GM12878 (cell line): ENCODE results near the gene SWSAP1. TPM values are rescaled to one million over a fixed set of nuclear protein-coding genes. Genes with fewer than 3 reads are reported as not detected.

ENCODE experiments used
- ATAC-seq: fragments of 200-7000 bp; cut with Tn5 transposase; 3 replicates; pipeline ENCODE4 v1.9.1; 2020; ENCODE audit warnings: mild to moderate bottlenecking, moderate library complexity
- BruUV-seq: library from RNA; stranded (reverse); fragments of 400-500 nt; replicated peaks from 2 replicates; lab custom pipeline; 2021; lab: Mats Ljungman, UMichigan
- CTCF ChIA-PET: fragments of 300-600 bp; sonication (Branson Sonifier 250); formaldehyde crosslinking; extraction: SDS; loops from one replicate; lab custom pipeline; 2021; ENCODE audit warnings: inconsistent platforms; lab: Yijun Ruan, JAX
- POLR2A ChIA-PET: fragments of 350-600 bp; formaldehyde crosslinking; extraction: SDS; loops from one replicate; lab custom pipeline; 2021; ENCODE audit warnings: inconsistent platforms; lab: Charles Lee
- RAD21 ChIA-PET: fragments of 300-600 bp; sonication (Branson Sonifier 250); formaldehyde crosslinking; loops from one replicate; lab custom pipeline; 2023; ENCODE audit warnings: antibody characterized with exemption; ENCODE audit not compliant: unreplicated experiment; lab: Charles Lee
- SMC1A ChIA-PET: fragments of 300-600 bp; sonication (Branson Sonifier 250); formaldehyde crosslinking; loops from one replicate; lab custom pipeline; 2023; ENCODE audit not compliant: unreplicated experiment, uncharacterized antibody; lab: Charles Lee
- DNase-seq: peaks from one replicate; pipeline ENCODE4 v3.0.0-alpha.2; 2011; ENCODE audit warnings: low read depth, low spot score
- FAIRE-seq: peaks from 3 replicates; lab custom pipeline; 2011; peaks lifted over from hg19 to GRCh38; lab: Jason Lieb, UNC
- H2AFZ ChIP-seq: 2 replicates; pipeline ENCODE4 v1.6.0; 2011; ENCODE audit warnings: low read depth, low read length, control low read depth; ENCODE audit not compliant: control insufficient read depth
- H3K27ac ChIP-seq: 2 replicates; pipeline ENCODE4 v1.5.1; 2011; ENCODE audit warnings: control low read depth; ENCODE audit not compliant: control insufficient read depth, insufficient read depth
- H3K27me3 ChIP-seq, 2 experiments: replicated peaks in 1 of 2; 2 replicates each; pipeline versions ENCODE4 v1.6.0 to v1.6.1; 2011; ENCODE audit warnings: low read length in 1 of 2; ENCODE audit not compliant: control insufficient read depth in 2 of 2, insufficient read depth in 2 of 2
- H3K36me3 ChIP-seq, 2 experiments: 2 replicates each; pipeline ENCODE4 v1.5.1; 2011; ENCODE audit warnings: low read length in 1 of 2; ENCODE audit not compliant: control insufficient read depth in 2 of 2, insufficient read depth in 2 of 2
- H3K4me1 ChIP-seq: 2 replicates; pipeline ENCODE4 v1.6.1; 2011; ENCODE audit warnings: mild to moderate bottlenecking, low read length, moderate library complexity, mixed read lengths; ENCODE audit not compliant: control insufficient read depth, insufficient read depth
- H3K4me2 ChIP-seq: 2 replicates; pipeline ENCODE4 v1.6.0; 2011; ENCODE audit warnings: control low read depth; ENCODE audit not compliant: control insufficient read depth, insufficient read depth
- H3K4me3 ChIP-seq: fragments of 200-600 bp; sonication (generic); 2 replicates; pipeline ENCODE4 v1.5.1; 2016
- H3K79me2 ChIP-seq: 2 replicates; pipeline ENCODE4 v1.6.0; 2011; ENCODE audit warnings: low read length; ENCODE audit not compliant: control insufficient read depth, insufficient read depth
- H3K9ac ChIP-seq: 2 replicates; pipeline ENCODE4 v1.8.0; 2011; ENCODE audit warnings: low read length, control low read depth, mixed read lengths; ENCODE audit not compliant: control insufficient read depth, insufficient read depth
- H3K9me3 ChIP-seq: replicated peaks from 3 replicates; pipeline ENCODE4 v1.5.1; 2011; ENCODE audit warnings: mild to moderate bottlenecking, low read length; ENCODE audit not compliant: control insufficient read depth, insufficient read depth
- H4K20me1 ChIP-seq: 2 replicates; pipeline ENCODE4 v1.6.0; 2011; ENCODE audit not compliant: control insufficient read depth, insufficient read depth
- BHLHE40 ChIP-seq, 2 experiments: fragments of 450-650 bp in 1 of 2; IDR thresholded peaks; 2 replicates each; pipeline ENCODE4 v1.6.1; 2011 to 2017; ENCODE audit warnings: low read depth in 2 of 2, borderline replicate concordance in 1 of 2, improper control_type of control experiment in 1 of 2, low read length in 1 of 2, mild to moderate bottlenecking in 1 of 2
- BMI1 ChIP-seq: fragments of 450-650 bp; IDR thresholded peaks from 2 replicates; pipeline ENCODE4 v1.6.1; 2016; ENCODE audit warnings: mild to moderate bottlenecking, moderate library complexity, borderline replicate concordance
- GABPA ChIP-seq: IDR thresholded peaks from 2 replicates; pipeline ENCODE4 v1.6.1; 2014; ENCODE audit warnings: antibody characterized with exemption, low read depth, mild to moderate bottlenecking, inconsistent platforms
- HCFC1 ChIP-seq: fragments of 150-350 bp; IDR thresholded peaks from 2 replicates; pipeline ENCODE4 v1.6.1; 2014; ENCODE audit warnings: low read length
- IKZF2 ChIP-seq, 2 experiments: fragments of 450-650 bp; IDR thresholded peaks; 2 replicates each; pipeline ENCODE4 v1.6.1; 2017; ENCODE audit warnings: mild to moderate bottlenecking in 2 of 2, moderate library complexity in 2 of 2
- MYC ChIP-seq: IDR thresholded peaks from 2 replicates; pipeline ENCODE4 v1.6.1; 2011; ENCODE audit warnings: mild to moderate bottlenecking, low read length, moderate library complexity, inconsistent platforms; ENCODE audit not compliant: insufficient read depth, insufficient replicate concordance, insufficient read length, severe bottlenecking
- NR2C2 ChIP-seq: IDR thresholded peaks from 2 replicates; pipeline ENCODE4 v1.6.1; 2011; ENCODE audit warnings: borderline replicate concordance, low read depth; ENCODE audit not compliant: control insufficient read depth, insufficient read length
- RAD51 ChIP-seq: fragments of 450-650 bp; IDR thresholded peaks from 2 replicates; pipeline ENCODE4 v1.6.1; 2016; ENCODE audit warnings: moderate library complexity, mild to moderate bottlenecking, inconsistent platforms
- SUZ12 ChIP-seq: fragments of 200-600 bp; sonication (generic); IDR thresholded peaks from one replicate; pipeline ENCODE4 v1.6.1; 2018; ENCODE audit warnings: antibody characterized with exemption, mild to moderate bottlenecking; ENCODE audit not compliant: unreplicated experiment
- TARDBP ChIP-seq: IDR thresholded peaks from 2 replicates; pipeline ENCODE4 v1.6.1; 2016; ENCODE audit warnings: borderline replicate concordance
- ZNF217 ChIP-seq: fragments of 450-650 bp; IDR thresholded peaks from 2 replicates; pipeline ENCODE4 v1.6.1; 2017; ENCODE audit warnings: antibody characterized with exemption, mild to moderate bottlenecking
- ZNF384 ChIP-seq: IDR thresholded peaks from 2 replicates; pipeline ENCODE4 v1.6.1; 2012; ENCODE audit warnings: low read depth, mild to moderate bottlenecking, low read length, improper control_type of control experiment, borderline replicate concordance
- ZNF622 ChIP-seq: fragments of 450-650 bp; IDR thresholded peaks from 2 replicates; pipeline ENCODE4 v1.6.1; 2017; ENCODE audit warnings: mild to moderate bottlenecking, inconsistent platforms
- WGBS: methylation state at CpG from one replicate; pipeline ENCODE4 v1.1.6; 2016; ENCODE audit warnings: low lambda C conversion rate; ENCODE audit not compliant: insufficient replicate concordance, insufficient coverage; ENCODE audit errors: missing lambda C conversion rate; 5-methylcytosine and 5-hydroxymethylcytosine counted together
- in situ Hi-C: fragments of 300-500 bp; cut with MboI; formaldehyde crosslinking; loops from 9 replicates; pipeline ENCODE4 v1.14.3; 2018; ENCODE audit warnings: mixed read lengths
- intact Hi-C: fragments of 100-400 bp; cut with micrococcal nuclease; formaldehyde crosslinking; loops from one replicate; pipeline ENCODE4 v1.14.2; 2022; ENCODE audit not compliant: unreplicated experiment
- polyA plus RNA-seq, 11 experiments: library from polyadenylated mRNA; depleted of rRNA in 4 of 11; unstranded in 6 of 11; stranded (reverse) in 5 of 11; fragments of >200 nt; fragmentation: Nextera tagmentation in 4 of 11; fragmentation: Illumina TruSeq in 1 of 11; extraction: Ambion mirVana in 4 of 11; extraction: Trizol in 1 of 11; gene quantifications; 1 replicate in 1 of 11; 2 replicates in 10 of 11; pipeline versions ENCODE4 v1.2.1 to v1.2.3, GENCODE V29; 2011 to 2016; ENCODE audit warnings: inconsistent platforms in 2 of 11, missing spikeins in 2 of 11, low read depth in 1 of 11
- total RNA-seq, 4 experiments: library from RNA; depleted of rRNA in 3 of 4; stranded (reverse); fragments of >200 nt in 3 of 4; fragmentation: Illumina TruSeq in 1 of 4; extraction: Trizol in 1 of 4; gene quantifications; 2 replicates each; pipeline versions ENCODE4 v1.2.1 to v1.2.3, GENCODE V29; 2013 to 2021
- TF ChIP-seq, protein P1 (sequence below): IDR thresholded peaks from 2 replicates; pipeline ENCODE4 v1.6.1; 2012; ENCODE audit warnings: low read depth, low read length, improper control_type of control experiment
- TF ChIP-seq, protein P2 (sequence below): fragments of 450-650 bp; IDR thresholded peaks from 2 replicates; pipeline ENCODE4 v1.6.1; 2017; ENCODE audit warnings: mild to moderate bottlenecking, moderate library complexity
- TF ChIP-seq, protein P3 (sequence below): IDR thresholded peaks from 2 replicates; pipeline ENCODE4 v1.6.1; 2011; ENCODE audit warnings: mild to moderate bottlenecking, low read depth, low read length, moderate library complexity; ENCODE audit not compliant: insufficient replicate concordance
- TF ChIP-seq, protein P4 (sequence below): fragments of 450-650 bp; IDR thresholded peaks from 2 replicates; pipeline ENCODE4 v1.6.1; 2018; ENCODE audit warnings: borderline replicate concordance, mild to moderate bottlenecking; ENCODE audit not compliant: partially characterized antibody

The SWSAP1 gene
- total and polyA plus RNA-seq, 10 of the 15 experiments (the other 5 are each of a cell fraction or from before 2014, with no cell fraction given): 0.18 to 6.5 (median 2.4) TPM

DNA sequence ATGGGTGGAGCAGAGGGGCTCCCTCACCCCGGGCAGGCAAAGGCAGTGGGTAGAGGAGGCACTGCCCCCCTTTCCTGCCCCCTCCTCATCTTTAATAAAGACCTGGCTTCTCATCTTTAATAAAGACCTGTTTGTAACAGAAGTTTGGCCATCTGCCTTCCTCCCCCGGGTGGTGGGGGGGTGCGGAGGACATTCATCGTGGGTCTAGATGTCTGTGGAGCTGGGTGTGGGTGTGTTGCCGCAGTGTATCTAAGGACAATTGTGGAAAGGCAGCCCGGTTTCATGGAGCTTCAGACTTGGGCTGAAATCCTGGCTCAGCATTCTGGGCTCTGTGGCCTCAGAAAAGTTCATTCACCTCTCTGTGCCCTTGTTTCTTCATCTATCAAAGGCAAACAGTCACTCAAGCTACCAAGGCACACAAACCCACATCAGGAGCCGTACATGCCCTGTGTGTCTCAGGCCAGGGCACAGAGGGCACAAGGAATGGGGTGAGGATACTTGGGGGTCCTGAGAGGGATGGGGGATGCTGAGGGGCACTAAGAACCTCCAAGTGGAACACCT, 8.8 kb upstream of the SWSAP1 start:
- Histone ChIP-seq H3K4me3 (no peak overlapping the region), H3K27ac (no peak overlapping the region), H2AFZ (no peak overlapping the region), H3K27me3 (no peaks in the 10 kb centered on the region), H3K4me1 (no peaks in the 10 kb centered on the region), H4K20me1 (no peaks in the 10 kb centered on the region), H3K9ac (no peak overlapping the region), H3K79me2 (no peaks in the 10 kb centered on the region), H3K36me3 (no peaks in the 10 kb centered on the region), H3K4me2 (no peak overlapping the region), H3K9me3 (no peaks in the 10 kb centered on the region)
- ChIA-PET SMC1A (no interaction called here), CTCF (no interaction called here), RAD21 (no interaction called here), POLR2A (no interaction called here)
- FAIRE-seq: no peak
- in situ Hi-C loops (no loop called here), intact Hi-C loops (no loop called here)
- no peak for ATAC-seq
- WGBS: 80% methylated on average over 7 of the region's 7 CpGs
- BruUV-seq: no TSS peak
- DNase-seq: no peak
- no peak for TF ChIP-seq ZNF622
- no peak for TF ChIP-seq GABPA
- TF ChIP-seq IKZF2 (IDR thresholded peaks at IDR 0.05): no peak
- TF ChIP-seq SUZ12: no peak
- TF ChIP-seq ZNF217: no peak
- TF ChIP-seq NR2C2: no peak
- TF ChIP-seq, protein P1, sequence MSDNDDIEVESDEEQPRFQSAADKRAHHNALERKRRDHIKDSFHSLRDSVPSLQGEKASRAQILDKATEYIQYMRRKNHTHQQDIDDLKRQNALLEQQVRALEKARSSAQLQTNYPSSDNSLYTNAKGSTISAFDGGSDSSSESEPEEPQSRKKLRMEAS: no peak
- TF ChIP-seq MYC: no peak
- no peak for TF ChIP-seq TARDBP
- no peak for TF ChIP-seq RAD51
- TF ChIP-seq BMI1: no peak
- TF ChIP-seq HCFC1: no peak
- TF ChIP-seq ZNF384: no peak
- TF ChIP-seq BHLHE40 (IDR thresholded peaks at IDR 0.05; ENCODE audit: borderline replicate concordance in 1 of 2, low read depth in 2 of 2, low read length in 1 of 2): no peak
- TF ChIP-seq, protein P2, sequence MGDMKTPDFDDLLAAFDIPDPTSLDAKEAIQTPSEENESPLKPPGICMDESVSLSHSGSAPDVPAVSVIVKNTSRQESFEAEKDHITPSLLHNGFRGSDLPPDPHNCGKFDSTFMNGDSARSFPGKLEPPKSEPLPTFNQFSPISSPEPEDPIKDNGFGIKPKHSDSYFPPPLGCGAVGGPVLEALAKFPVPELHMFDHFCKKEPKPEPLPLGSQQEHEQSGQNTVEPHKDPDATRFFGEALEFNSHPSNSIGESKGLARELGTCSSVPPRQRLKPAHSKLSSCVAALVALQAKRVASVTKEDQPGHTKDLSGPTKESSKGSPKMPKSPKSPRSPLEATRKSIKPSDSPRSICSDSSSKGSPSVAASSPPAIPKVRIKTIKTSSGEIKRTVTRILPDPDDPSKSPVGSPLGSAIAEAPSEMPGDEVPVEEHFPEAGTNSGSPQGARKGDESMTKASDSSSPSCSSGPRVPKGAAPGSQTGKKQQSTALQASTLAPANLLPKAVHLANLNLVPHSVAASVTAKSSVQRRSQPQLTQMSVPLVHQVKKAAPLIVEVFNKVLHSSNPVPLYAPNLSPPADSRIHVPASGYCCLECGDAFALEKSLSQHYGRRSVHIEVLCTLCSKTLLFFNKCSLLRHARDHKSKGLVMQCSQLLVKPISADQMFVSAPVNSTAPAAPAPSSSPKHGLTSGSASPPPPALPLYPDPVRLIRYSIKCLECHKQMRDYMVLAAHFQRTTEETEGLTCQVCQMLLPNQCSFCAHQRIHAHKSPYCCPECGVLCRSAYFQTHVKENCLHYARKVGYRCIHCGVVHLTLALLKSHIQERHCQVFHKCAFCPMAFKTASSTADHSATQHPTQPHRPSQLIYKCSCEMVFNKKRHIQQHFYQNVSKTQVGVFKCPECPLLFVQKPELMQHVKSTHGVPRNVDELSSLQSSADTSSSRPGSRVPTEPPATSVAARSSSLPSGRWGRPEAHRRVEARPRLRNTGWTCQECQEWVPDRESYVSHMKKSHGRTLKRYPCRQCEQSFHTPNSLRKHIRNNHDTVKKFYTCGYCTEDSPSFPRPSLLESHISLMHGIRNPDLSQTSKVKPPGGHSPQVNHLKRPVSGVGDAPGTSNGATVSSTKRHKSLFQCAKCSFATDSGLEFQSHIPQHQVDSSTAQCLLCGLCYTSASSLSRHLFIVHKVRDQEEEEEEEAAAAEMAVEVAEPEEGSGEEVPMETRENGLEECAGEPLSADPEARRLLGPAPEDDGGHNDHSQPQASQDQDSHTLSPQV: no peak
- TF ChIP-seq, protein P3, sequence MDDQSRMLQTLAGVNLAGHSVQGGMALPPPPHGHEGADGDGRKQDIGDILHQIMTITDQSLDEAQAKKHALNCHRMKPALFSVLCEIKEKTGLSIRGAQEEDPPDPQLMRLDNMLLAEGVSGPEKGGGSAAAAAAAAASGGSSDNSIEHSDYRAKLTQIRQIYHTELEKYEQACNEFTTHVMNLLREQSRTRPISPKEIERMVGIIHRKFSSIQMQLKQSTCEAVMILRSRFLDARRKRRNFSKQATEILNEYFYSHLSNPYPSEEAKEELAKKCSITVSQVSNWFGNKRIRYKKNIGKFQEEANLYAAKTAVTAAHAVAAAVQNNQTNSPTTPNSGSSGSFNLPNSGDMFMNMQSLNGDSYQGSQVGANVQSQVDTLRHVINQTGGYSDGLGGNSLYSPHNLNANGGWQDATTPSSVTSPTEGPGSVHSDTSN: no peak
- TF ChIP-seq, protein P4, sequence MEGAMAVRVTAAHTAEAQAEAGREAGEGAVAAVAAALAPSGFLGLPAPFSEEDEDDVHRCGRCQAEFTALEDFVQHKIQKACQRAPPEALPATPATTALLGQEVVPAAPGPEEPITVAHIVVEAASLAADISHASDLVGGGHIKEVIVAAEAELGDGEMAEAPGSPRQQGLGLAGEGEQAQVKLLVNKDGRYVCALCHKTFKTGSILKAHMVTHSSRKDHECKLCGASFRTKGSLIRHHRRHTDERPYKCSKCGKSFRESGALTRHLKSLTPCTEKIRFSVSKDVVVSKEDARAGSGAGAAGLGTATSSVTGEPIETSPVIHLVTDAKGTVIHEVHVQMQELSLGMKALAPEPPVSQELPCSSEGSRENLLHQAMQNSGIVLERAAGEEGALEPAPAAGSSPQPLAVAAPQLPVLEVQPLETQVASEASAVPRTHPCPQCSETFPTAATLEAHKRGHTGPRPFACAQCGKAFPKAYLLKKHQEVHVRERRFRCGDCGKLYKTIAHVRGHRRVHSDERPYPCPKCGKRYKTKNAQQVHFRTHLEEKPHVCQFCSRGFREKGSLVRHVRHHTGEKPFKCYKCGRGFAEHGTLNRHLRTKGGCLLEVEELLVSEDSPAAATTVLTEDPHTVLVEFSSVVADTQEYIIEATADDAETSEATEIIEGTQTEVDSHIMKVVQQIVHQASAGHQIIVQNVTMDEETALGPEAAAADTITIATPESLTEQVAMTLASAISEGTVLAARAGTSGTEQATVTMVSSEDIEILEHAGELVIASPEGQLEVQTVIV: no peak
